GM10248 (cell line): ENCODE results near the gene PEX5L.

Experiments used
- CTCF ChIA-PET: fragments of 300-600 bp; sonication (Branson Sonifier 250); formaldehyde crosslinking; extraction: SDS; loops from one replicate; lab custom pipeline; 2021; ENCODE audit warnings: antibody characterized with exemption; lab: Yijun Ruan, JAX
- POLR2A ChIA-PET: fragments of 350-650 bp; sonication (Branson Sonifier 250); formaldehyde crosslinking; extraction: SDS; loops from one replicate; lab custom pipeline; 2020; ENCODE audit warnings: antibody characterized with exemption; lab: Yijun Ruan, JAX
- DNase-seq: peaks from one replicate; pipeline ENCODE4 v3.0.0; 2012; ENCODE audit errors: extremely low spot score
- CTCF ChIP-seq: IDR thresholded peaks from 2 replicates; pipeline ENCODE4 v1.5.1; 2012; ENCODE audit warnings: mild to moderate bottlenecking, low read depth; ENCODE audit errors: extremely low read depth, missing control alignments, control extremely low read depth

Gene PEX5L

GRCh38 chr3:179766416-179767133 is 270.2 kb downstream of the PEX5L start:
- DNase-seq: no peak
- TF ChIP-seq CTCF: no peak
- ChIA-PET POLR2A (no interaction called here), CTCF (interaction anchor here (1.0 to 2.1 kb wide), 4 partner anchors 8 to 37 kb away, joined by 3 to 6 read pairs (median 5); no protein-coding TSS in a partner anchor)

GRCh38 chr3:179765396-179765795 is 271.3 kb downstream of the PEX5L start:
- ChIA-PET CTCF (interaction anchor here (1.2 kb wide), 1 partner anchor 15 kb away, joined by 4 read pairs; no protein-coding TSS in a partner anchor), POLR2A (no interaction called here)
- DNase-seq: no peak
- TF ChIP-seq CTCF: no peak

GRCh38 chr3:179760944-179761343 is 275.8 kb downstream of the PEX5L start:
- POLR2A ChIA-PET: no interaction called here
- CTCF ChIA-PET: interaction anchor here (1.4 to 1.9 kb wide), 2 partner anchors 9 to 10 kb away, joined by 3 to 6 read pairs; no protein-coding TSS in a partner anchor
- no peak for DNase-seq
- TF ChIP-seq CTCF: no peak

- peak; percentile 66 for TF ChIP-seq CTCF
- ChIA-PET POLR2A (no interaction called here), CTCF (interaction anchor here (0.8 to 1.6 kb wide), 7 partner anchors 10 to 845 kb away, joined by 3 to 7 read pairs (median 3); no protein-coding TSS in a partner anchor)
- DNase-seq: no peak
Observed at GRCh38 chr3:179750720-179751328, 285.9 kb downstream of the PEX5L start.

- no peak for DNase-seq
- ChIA-PET POLR2A (no interaction called here), CTCF (no interaction called here)
- TF ChIP-seq CTCF: no peak
Observed at GRCh38 chr3:179745716-179746115, 291.0 kb downstream of the PEX5L start.

- ChIA-PET POLR2A (no interaction called here), CTCF (no interaction called here)
- TF ChIP-seq CTCF: no peak
- DNase-seq: no peak
Observed at GRCh38 chr3:179745079-179745478, 291.7 kb downstream of the PEX5L start.
